SJSA1 (cell line): ENCODE data around the gene THAP2. TPM values are rescaled to one million over a fixed set of nuclear protein-coding genes. Genes with fewer than 3 reads are reported as not detected.

Experiments used
- DNase-seq, 2 experiments: peaks; one replicate each; pipeline ENCODE4 v3.0.0-alpha.2; 2015 to 2020; ENCODE audit warnings: low spot score in 2 of 2, low read depth in 1 of 2
- H3K27ac ChIP-seq: fragments of 250-450 bp; sonication (Bioruptor Pico); 2 replicates; pipeline ENCODE4 v1.5.1; 2020; ENCODE audit warnings: mild to moderate bottlenecking, moderate library complexity
- H3K27me3 ChIP-seq: fragments of 250-450 bp; sonication (Bioruptor Pico); replicated peaks from 2 replicates; pipeline ENCODE4 v1.5.1; 2020; ENCODE audit warnings: mild to moderate bottlenecking, moderate library complexity
- H3K36me3 ChIP-seq: fragments of 250-450 bp; sonication (Bioruptor Pico); 2 replicates; pipeline ENCODE4 v1.5.1; 2020; ENCODE audit warnings: mild to moderate bottlenecking
- H3K4me1 ChIP-seq: fragments of 250-450 bp; sonication (Bioruptor Pico); replicated peaks from 2 replicates; pipeline ENCODE4 v1.6.1; 2021; ENCODE audit warnings: mild to moderate bottlenecking
- H3K4me3 ChIP-seq: fragments of 250-450 bp; sonication (Bioruptor Pico); 2 replicates; pipeline ENCODE4 v1.5.1; 2020; ENCODE audit warnings: mild to moderate bottlenecking
- H3K9me3 ChIP-seq: fragments of 250-450 bp; sonication (Bioruptor Pico); replicated peaks from 2 replicates; pipeline ENCODE4 v1.5.1; 2020; ENCODE audit warnings: mild to moderate bottlenecking
- total RNA-seq: library from RNA; depleted of rRNA; stranded (reverse); fragments of >200 nt; shearing (Covaris generic); gene quantifications from 2 replicates; pipeline ENCODE4 v1.2.3, GENCODE V29; 2014; rRNA removed

Gene THAP2
- 0.56 and 4.5 TPM in 2 replicates for total RNA-seq

DNA sequence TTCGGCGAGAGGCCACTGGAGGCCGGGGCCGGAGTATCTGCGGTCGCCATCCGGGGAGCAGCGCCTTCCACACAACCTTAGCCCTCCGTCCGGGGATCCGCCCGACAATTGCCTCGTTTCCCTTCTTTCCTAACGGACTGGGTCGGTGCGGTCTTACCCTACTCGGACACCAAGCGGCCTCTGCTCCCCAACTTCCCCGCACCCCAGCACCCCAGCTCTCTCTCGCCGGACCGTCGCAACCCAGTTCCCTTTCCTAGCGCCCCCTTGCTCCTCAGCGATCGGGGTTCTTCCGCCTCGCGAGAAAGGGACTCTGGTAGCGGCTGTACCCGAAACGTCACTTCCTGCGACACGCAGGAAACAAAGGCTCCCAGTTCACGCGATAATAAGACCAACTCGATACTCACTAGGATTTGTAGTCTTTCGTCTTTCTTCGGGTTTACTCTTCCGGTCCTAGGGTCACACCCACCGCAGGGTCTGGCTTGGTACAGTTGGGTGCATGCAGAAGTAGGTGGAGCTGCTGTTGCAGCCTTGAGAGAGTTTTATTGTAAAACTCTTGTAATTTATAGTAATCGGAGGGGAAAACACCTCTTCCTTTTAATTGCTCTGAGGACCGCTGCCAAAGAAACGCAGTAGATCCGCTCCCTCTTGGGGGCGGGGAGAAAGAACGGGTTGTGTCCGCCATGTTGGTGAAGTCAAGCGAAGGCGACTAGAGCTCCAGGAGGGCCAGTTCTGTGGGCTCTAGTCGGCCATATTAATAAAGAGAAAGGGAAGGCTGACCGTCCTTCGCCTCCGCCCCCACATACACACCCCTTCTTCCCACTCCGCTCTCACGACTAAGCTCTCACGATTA is at the start of gene THAP2, which contains the start of gene ZFC3H1:
Gene THAP2 (plus strand): TSS at position 741 of the 850 bp plus-strand sequence. CDS start 209 bp downstream, outside the sequence.
Gene ZFC3H1 (minus strand): TSS at position 288 of the 850 bp plus-strand sequence. CDS start 238 bp downstream, at position 50.
- Histone ChIP-seq H3K36me3 (peaks cover 29% of the 10 kb centered on the region), H3K4me1 (peaks cover 4% of the 10 kb centered on the region; the same call in 1 of the 2 replicates), H3K27me3 (no peaks in the 10 kb centered on the region), H3K27ac (peak within 1 kb of the TSS; percentile 79), H3K4me3 (peak within 1 kb of the TSS; percentile 65), H3K9me3 (no peaks in the 10 kb centered on the region)
- peak; percentile 94 to 98 for DNase-seq

DNA sequence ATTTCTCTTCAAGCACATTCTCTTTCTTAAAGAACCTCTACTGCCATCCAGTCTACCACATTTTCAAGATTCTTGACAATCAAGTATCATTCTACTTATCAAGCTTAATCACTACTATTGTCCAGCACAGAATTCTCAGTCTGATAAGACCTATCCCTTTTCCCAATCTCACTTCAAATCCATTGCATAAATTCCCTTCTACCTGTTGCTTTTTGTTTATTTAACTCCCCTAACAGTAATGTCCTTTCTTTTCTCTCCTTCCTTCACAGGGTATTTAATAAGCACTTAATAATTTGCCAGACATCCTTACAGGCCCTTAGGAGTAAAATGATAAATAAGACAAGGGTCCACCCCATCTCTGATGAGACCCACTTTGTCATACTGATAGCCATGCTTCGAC is 42.2 kb upstream of the THAP2 start:
- H3K4me3 ChIP-seq, result no peak overlapping the region
- no peak for DNase-seq
- peaks cover 98% of the 10 kb centered on the region for H3K36me3 ChIP-seq
- no peaks in the 10 kb centered on the region for H3K4me1 ChIP-seq
- H3K27ac ChIP-seq, result no peak overlapping the region
- H3K27me3 ChIP-seq, result no peaks in the 10 kb centered on the region
- H3K9me3 ChIP-seq, result no peaks in the 10 kb centered on the region

DNA sequence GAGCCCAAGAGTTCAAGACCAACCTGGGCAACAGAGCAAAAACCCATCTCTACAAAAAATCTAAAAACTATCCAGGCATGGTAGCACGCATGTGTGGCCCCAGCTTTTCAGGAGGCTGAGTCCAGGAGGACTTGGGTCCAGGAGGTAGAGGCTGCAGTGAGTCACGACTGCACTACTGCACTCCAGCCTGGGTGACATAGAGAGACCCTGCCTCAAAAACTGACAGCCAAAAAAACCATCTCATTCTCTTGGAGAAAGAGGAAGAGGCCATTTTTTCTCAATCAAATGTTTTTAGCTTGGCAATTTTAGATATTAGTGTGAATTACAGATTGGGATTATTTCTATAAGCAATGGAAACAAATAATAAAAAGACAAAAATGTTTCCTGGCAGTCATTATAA is 38.6 kb upstream of the THAP2 start:
- H3K4me3 ChIP-seq, result no peak overlapping the region
- H3K36me3 ChIP-seq, result peaks cover 95% of the 10 kb centered on the region
- H3K27ac ChIP-seq, result no peak overlapping the region
- H3K9me3 ChIP-seq, result no peaks in the 10 kb centered on the region
- H3K4me1 ChIP-seq, result no peaks in the 10 kb centered on the region
- DNase-seq, result no peak
- no peaks in the 10 kb centered on the region for H3K27me3 ChIP-seq

DNA sequence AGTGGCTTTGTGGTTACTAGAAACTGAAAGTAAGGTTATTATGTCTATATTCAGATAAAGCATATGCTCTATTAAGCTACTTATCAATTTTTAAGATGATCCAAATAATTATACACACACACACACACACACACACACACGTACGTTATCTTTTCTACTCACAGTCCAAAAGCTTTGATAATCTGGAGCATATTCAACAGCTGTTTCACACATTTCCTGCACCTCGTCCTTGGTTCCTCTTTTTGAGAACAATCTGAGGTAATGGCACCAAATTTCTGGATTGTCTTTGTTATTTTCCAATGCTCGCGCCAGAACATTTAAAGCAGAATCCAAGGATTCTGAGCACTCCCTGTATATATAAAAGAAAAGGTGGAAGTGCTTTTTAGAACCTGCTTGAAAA is 38.0 kb upstream of the THAP2 start:
- H3K4me1 ChIP-seq, result no peaks in the 10 kb centered on the region

DNA sequence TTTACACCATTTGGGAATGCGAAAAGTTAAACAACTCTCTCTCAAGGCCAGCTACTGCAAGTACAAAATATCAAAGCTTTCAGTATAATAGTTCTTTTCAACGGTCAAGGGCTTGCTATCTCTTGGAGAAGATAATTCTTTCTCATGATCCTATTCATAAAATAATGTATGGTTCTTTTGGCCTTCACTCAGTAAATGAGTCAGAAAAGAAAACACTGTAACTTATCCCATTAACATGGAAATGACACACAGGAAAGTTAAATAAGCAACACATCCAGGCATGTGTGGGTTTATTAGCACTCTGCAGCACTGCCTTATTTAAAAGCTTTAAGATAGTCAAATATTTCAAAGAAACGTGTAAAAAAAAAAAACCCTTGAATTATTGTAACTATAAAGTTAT is 37.3 kb upstream of the THAP2 start:
- H3K9me3 ChIP-seq, result no peaks in the 10 kb centered on the region
- no peak for DNase-seq
- H3K4me3 ChIP-seq, result no peak overlapping the region
- H3K27ac ChIP-seq, result no peak overlapping the region
- no peaks in the 10 kb centered on the region for H3K4me1 ChIP-seq
- peaks cover 95% of the 10 kb centered on the region for H3K36me3 ChIP-seq
- H3K27me3 ChIP-seq, result no peaks in the 10 kb centered on the region

More for the DNA sequence above, 38.0 kb upstream of the THAP2 start:
- Histone ChIP-seq H3K9me3 (no peaks in the 10 kb centered on the region), H3K4me3 (no peak overlapping the region), H3K27me3 (no peaks in the 10 kb centered on the region), H3K36me3 (peaks cover 95% of the 10 kb centered on the region), H3K27ac (no peak overlapping the region)
- no peak for DNase-seq

DNA sequence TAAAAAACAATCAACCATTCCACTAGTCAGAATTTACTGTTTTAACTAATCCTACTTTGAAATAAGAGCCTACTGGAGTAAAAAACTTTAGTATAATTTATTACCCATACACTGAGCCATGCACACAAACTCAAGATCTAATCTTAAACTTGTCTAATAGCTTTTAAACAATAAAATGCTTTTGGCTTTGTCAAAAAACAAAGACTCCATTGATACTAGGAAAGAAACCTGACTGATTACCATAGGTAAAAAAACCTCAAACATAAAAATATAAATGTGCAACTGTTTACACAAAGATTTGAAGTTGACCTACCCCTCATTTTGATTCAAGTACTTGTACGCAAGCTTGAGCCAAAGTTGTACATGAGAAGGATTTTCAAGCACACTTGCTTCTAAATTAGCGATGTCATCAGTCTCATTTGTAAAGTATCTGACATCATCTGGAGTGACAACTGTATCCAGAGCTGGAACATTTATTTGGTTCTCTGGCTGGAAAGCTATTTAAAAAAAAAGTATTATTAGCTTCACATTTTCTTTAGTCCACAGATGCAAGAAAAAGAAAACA is 36.6 kb upstream of the THAP2 start:
- Histone ChIP-seq H3K27me3 (no peaks in the 10 kb centered on the region), H3K4me3 (no peak overlapping the region), H3K9me3 (no peaks in the 10 kb centered on the region), H3K27ac (no peak overlapping the region), H3K4me1 (no peaks in the 10 kb centered on the region), H3K36me3 (peaks cover 95% of the 10 kb centered on the region)
- no peak for DNase-seq

DNA sequence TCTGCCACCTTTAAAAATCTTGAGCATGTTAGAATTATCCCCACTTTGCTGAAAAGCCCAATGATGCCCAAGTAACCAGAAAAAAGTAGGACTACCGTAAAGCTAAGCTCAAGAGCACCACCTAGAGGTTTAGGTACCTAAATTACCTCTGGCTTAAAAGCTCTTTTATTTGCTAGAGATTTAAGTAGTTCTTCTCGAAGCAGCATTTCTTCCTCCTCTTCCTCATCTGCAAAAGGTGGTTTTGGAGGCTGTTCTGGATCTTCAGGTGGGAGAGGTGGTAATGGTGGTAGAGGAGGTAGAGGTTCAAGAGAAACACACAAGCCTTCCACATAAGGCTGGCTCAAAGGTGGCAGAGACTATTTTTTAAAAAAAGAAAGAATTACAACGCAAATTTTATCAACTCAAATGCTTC is 27.4 kb upstream of the THAP2 start:
- Histone ChIP-seq H3K36me3 (peaks cover 94% of the 10 kb centered on the region), H3K9me3 (no peaks in the 10 kb centered on the region), H3K4me1 (no peaks in the 10 kb centered on the region), H3K4me3 (no peak overlapping the region), H3K27ac (no peak overlapping the region), H3K27me3 (no peaks in the 10 kb centered on the region)
- DNase-seq, result peak in 1 of 2 experiments; percentile 32

DNA sequence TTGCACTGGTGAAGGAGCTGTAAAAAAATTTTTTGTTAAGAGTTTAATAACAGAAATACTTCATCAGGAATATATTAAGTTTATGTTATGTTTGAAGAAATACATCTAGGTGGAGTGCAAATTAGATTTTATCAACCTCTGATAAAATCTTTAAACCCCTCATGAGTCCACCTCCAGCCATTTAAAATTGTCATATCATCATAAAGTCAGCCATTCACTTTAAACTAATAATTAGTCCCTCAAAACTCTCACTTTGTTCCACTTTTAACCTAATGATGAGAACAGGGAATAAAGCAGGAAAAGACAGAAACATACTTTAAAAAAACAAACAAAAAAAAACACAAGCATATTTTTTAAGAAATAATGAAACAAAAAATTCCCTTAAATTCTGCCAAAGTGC is 25.6 kb upstream of the THAP2 start:
- H3K36me3 ChIP-seq, result peaks cover 94% of the 10 kb centered on the region

DNA sequence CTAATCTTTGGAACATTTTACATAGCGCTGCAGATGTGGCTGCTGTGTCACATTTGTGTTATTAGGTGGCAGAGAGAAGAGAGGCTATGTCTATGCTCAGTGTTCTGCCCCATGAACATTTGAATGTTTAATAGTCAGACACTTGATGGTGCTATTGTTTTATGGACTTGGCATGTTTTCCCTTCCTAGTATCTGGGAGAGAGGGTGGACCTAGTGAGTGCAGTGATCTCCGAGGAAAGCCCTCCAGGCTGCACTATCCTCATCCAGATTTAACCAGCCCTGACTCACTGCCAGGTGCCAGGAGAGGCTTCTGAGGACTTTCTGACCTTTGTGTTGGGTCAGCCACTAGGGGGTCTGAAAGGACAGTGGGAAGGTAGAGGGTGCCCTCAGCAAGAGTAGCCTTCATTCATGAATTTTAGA is 24.8 kb upstream of the THAP2 start:
- no peak overlapping the region for H3K27ac ChIP-seq
- H3K4me3 ChIP-seq, result no peak overlapping the region
- no peaks in the 10 kb centered on the region for H3K4me1 ChIP-seq
- no peak for DNase-seq
- no peaks in the 10 kb centered on the region for H3K9me3 ChIP-seq
- no peaks in the 10 kb centered on the region for H3K27me3 ChIP-seq
- H3K36me3 ChIP-seq, result peaks cover 94% of the 10 kb centered on the region

More for the DNA sequence above, 25.6 kb upstream of the THAP2 start:
- H3K4me1 ChIP-seq, result no peaks in the 10 kb centered on the region
- H3K9me3 ChIP-seq, result no peaks in the 10 kb centered on the region
- H3K27me3 ChIP-seq, result no peaks in the 10 kb centered on the region
- no peak overlapping the region for H3K27ac ChIP-seq
- no peak for DNase-seq
- H3K4me3 ChIP-seq, result no peak overlapping the region

DNA sequence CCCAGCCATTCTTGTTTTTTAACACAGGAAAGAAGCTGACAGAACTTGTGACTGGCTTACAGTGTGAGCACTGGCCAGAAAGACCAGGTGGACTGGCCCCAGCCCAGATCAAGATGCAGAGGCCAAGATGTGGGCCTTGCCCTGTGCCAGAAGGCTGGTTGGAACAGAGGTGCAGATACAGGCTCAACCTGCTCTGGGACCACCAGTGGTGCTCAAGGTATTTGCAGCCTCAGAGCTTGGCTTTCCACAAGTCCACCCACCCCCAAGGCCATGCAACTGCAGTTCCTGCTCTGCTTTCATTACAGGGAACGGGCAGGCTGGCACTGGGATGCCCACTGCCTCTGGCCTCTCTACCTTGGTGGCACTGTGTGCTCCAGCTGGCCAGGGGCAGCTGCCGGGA is 23.8 kb upstream of the THAP2 start:
- no peak for DNase-seq
- H3K36me3 ChIP-seq, result peaks cover 96% of the 10 kb centered on the region
- no peaks in the 10 kb centered on the region for H3K27me3 ChIP-seq
- no peaks in the 10 kb centered on the region for H3K4me1 ChIP-seq
- no peaks in the 10 kb centered on the region for H3K9me3 ChIP-seq
- no peak overlapping the region for H3K27ac ChIP-seq
- no peak overlapping the region for H3K4me3 ChIP-seq

DNA sequence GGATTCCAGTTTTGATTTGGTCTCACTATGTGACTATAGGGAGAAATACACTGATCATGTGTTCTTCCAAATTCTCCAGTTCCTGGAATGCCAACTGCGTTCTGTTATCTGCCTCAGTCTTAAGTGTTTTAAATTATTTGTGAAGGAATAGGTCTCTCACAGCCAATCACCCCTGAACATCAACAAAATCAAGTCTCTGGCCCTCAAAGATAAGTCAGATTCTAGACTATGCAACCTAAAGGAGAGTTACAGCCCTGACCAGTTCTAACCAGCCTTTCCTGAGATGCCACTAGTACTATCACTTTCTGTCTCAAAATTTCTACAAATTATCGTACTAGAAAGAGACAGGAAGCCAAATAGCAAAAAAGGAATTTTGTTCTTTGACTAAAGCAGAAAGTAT is 22.7 kb upstream of the THAP2 start:
- no peaks in the 10 kb centered on the region for H3K27me3 ChIP-seq
- no peak for DNase-seq
- no peak overlapping the region for H3K4me3 ChIP-seq
- no peaks in the 10 kb centered on the region for H3K9me3 ChIP-seq
- H3K27ac ChIP-seq, result no peak overlapping the region
- peaks cover 96% of the 10 kb centered on the region for H3K36me3 ChIP-seq
- H3K4me1 ChIP-seq, result no peaks in the 10 kb centered on the region

DNA sequence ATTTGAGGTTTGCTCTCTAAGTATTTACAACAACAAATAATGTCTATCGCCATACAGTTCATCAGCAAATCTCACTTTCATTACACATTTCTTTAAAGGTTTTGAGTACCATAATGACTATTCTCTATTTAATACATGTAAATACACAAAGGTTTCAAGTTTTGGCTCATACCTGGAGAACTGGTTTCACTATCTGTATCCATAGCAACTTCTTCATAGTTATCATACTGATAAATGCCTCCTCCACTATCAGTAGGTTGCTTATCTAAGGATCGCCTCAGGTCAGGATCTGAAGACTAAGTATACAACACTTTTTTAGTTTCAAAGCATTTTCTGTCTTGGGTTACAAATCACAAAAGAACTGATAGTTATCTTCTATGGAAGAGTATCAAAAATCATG is 21.8 kb upstream of the THAP2 start:
- Histone ChIP-seq H3K36me3 (peaks cover 96% of the 10 kb centered on the region), H3K9me3 (no peaks in the 10 kb centered on the region), H3K27me3 (no peaks in the 10 kb centered on the region), H3K4me3 (no peak overlapping the region), H3K4me1 (no peaks in the 10 kb centered on the region), H3K27ac (no peak overlapping the region)
- DNase-seq, result no peak

DNA sequence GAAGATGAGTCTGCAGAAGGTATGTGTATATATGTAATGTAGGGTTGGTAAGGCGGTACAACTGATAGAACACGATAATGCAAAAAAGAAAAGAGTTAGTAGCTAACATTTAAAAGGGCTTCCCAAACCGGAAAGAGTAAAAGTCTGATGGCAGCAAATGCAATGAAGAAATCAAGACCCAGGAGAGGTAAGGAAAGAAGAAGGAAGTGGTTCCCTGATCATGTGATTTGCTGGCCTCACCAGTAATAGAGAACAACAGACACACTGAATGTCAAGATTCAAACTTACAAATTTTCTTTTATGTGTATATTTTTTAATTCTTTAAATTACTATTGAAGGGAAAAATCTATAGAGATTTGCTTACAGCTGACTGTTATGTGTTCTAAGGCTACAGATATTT is 18.8 kb upstream of the THAP2 start:
- DNase-seq, result no peak
- H3K27me3 ChIP-seq, result no peaks in the 10 kb centered on the region
- H3K9me3 ChIP-seq, result no peaks in the 10 kb centered on the region
- no peak overlapping the region for H3K27ac ChIP-seq
- no peak overlapping the region for H3K4me3 ChIP-seq
- H3K36me3 ChIP-seq, result peaks cover 94% of the 10 kb centered on the region
- no peaks in the 10 kb centered on the region for H3K4me1 ChIP-seq

DNA sequence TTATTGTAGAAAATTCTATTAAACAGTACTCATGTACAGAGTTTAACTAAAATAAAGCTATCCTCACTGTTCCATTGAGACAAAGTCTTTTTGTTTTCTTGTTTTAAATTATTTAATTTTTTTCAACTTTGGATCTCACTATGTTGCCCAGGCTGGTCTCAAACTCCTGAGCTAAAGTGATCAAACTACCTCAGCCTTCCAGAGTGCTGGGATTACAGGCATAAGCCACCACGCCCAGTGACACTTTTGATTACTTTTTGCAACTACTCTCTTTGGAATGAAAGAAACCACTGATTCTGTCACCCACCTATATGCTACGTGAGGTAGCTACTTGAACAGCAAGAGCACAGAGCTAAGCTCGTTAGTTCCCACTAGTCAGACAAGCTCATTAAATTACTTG is 17.6 kb upstream of the THAP2 start:
- DNase-seq, result no peak
- Histone ChIP-seq H3K27me3 (no peaks in the 10 kb centered on the region), H3K36me3 (peaks cover 94% of the 10 kb centered on the region), H3K27ac (no peak overlapping the region), H3K9me3 (no peaks in the 10 kb centered on the region), H3K4me3 (no peak overlapping the region), H3K4me1 (no peaks in the 10 kb centered on the region)
